A673 (cell line): ENCODE measurements around the gene SMIM41.

Experiments used
- EZH2 ChIP-seq: fragments of 200-600 bp; sonication (generic); IDR thresholded peaks from 2 replicates; pipeline ENCODE4 v1.6.1; 2017; ENCODE audit warnings: borderline replicate concordance, low read depth, mild to moderate bottlenecking, mixed read lengths, antibody characterized with exemption, low read length; ENCODE audit not compliant: poor library complexity, severe bottlenecking
- TF ChIP-seq, protein P1 (sequence below): fragments of 300-800, 200-600 bp; sonication (generic); conservative IDR thresholded peaks from 2 replicates; pipeline ENCODE4 v1.5.1; 2017; ENCODE audit warnings: low read depth, mild to moderate bottlenecking, antibody characterized with exemption, low read length, moderate library complexity, mixed read lengths

DNA sequence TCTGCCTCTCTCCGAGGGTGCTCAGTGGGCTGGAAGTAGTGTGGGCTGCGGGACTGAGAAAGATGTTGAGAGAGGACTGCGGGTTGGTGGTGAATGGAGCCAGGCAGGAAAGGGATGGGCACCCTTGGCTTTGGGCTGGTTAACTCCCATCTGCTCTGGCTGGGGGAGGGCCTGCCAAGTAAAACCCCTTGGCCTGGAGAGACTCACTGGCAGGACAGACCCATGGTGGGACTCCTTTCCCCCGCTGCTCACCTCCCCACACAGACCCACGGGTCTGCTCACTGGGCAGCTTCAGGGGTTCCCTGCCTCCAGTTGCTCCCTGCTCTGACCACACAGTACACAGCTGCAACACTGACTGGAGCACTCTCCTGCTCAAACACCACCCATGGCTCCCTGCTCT is 58.2 kb downstream of the SMIM41 start:
- TF ChIP-seq, protein P1, sequence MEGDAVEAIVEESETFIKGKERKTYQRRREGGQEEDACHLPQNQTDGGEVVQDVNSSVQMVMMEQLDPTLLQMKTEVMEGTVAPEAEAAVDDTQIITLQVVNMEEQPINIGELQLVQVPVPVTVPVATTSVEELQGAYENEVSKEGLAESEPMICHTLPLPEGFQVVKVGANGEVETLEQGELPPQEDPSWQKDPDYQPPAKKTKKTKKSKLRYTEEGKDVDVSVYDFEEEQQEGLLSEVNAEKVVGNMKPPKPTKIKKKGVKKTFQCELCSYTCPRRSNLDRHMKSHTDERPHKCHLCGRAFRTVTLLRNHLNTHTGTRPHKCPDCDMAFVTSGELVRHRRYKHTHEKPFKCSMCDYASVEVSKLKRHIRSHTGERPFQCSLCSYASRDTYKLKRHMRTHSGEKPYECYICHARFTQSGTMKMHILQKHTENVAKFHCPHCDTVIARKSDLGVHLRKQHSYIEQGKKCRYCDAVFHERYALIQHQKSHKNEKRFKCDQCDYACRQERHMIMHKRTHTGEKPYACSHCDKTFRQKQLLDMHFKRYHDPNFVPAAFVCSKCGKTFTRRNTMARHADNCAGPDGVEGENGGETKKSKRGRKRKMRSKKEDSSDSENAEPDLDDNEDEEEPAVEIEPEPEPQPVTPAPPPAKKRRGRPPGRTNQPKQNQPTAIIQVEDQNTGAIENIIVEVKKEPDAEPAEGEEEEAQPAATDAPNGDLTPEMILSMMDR: no peak
- TF ChIP-seq EZH2: no peak
